HG02943 (cell line): ENCODE data around the gene EPDR1.
"Not testable (repeated sequence)": the region's sequence is repeated elsewhere in the genome, so short reads cannot be mapped to it uniquely, and the experiment has no call there.

Experiments used
- ATAC-seq: cut with Tn5 transposase; IDR thresholded peaks from one replicate; pipeline ENCODE4 v1.9.1; 2021; ENCODE audit warnings: mild to moderate bottlenecking, low read depth, moderate library complexity; ENCODE audit not compliant: unreplicated experiment

The EPDR1 gene

DNA sequence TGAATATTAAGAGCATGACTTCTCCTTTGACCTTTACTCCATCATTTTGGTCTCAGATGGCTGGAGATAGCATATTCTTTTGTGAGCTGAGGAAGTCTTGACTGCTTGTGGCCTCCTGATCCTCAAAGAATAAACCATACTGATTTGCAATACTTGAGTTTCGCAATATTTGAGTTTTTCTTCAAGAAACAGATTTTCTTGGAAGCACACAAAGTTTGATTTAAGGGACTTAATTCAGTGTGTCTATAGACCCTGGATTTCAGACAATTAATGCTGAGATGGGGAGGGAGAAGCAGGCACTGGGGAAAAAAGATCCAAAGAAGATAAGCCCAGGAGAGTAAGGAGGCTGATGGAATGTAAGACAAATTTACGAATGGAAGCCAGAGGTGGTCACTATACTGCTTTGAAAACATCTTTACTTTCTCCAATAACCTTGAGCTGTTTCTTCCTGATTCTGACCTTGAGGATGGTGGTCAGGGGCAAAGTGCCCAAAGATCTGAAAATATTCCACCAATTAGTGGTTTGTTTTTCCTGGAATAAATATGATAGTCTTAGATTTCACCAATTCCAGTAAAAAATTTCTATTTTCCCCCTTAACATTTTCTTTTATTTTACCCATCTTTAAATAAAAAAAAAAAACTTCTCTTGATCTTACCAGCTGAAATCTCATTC lies 7.5 kb downstream of the EPDR1 start:
- ATAC-seq = no peak

GRCh38 chr7:37928878-37929277 lies 8.4 kb downstream of the EPDR1 start:
- ATAC-seq = no peak

DNA sequence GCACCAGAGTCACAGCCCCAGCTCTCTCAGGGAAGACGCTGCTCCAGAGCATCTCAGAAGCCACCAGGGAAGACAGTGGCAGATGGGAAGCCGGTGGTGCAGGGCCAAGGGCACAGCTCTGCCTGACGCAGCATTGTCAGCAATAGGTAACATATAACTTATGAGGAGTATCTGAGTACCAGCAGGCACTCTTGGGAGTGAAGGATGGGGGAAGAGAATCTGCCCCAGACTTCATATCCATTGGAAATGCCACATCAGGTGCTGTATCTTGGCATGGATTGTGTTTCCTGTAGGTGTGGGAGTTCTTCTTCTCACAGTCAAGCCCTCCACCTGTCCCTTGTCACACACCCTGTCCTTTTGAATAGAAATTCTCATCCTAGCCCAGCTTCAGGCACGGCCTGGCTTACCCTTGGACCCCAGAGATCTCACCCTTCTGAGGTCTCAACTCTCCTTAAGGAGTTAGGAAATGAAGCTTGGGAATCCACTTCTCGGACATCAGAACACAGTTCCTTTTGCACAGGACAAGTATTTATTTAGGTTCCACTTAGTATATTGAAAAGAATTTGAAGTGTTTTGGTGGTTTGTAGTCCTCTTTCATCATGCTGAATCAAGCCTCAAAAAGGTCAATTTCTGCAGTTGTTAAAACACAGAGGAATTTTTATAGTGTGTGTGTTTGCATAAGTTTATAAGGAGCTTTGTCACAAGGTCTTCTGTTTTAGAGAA lies 9.9 kb downstream of the EPDR1 start:
- ATAC-seq = no peak

DNA sequence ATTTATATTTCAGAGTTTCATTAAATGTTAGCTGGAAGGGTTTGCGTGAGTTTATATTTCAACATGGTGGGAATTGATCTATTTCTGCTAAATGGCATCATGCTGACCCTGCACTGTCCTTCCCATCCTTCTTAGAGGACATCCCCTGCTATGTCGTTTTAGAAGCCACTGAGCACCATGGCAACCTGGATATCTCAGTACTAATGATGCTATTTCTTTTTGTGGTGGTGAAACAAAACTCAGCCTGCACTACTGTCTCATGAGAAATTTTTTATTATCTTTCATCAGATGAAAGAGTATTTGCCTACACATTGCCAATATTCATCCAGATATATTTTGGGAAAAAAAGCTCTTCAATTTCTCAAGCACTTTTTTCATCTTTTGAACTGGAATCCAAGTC lies 12.1 kb downstream of the EPDR1 start:
- no peak for ATAC-seq

- no peak for ATAC-seq
Measured at GRCh38 chr7:37933018-37933566, 12.7 kb downstream of the EPDR1 start.

DNA sequence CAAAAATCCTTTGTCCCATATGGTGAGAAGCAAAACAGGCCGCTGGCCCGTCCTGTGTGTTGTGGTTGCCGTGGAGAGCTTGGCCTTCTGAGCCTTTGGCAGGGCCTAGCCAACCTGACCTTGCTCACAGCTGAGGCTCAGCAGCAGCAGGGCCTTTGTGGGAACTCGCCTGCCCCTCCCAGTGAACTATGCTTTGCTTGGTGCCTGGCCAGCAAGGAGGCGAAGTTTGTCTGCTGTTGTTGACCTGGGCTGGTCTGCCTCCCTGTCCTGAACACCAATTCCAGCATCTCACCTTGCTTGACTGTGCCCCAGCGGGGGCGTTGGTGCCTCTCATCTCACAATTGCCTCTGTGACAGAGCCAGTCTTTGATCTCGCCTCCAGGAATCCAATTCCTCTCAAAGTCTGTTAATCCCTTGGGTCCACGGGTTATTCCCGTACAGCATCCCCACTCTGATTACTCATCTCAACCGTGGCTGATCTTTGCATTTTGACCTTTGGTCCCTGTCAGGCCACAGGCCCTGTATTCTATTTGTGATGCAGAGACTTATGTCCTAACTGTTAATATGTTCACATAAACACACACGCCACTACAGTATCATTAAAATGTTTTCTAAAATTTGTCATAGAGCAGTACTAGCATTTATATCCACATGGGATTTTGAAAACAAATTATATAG lies 22.6 kb downstream of the EPDR1 start:
- ATAC-seq = peak; percentile 50

DNA sequence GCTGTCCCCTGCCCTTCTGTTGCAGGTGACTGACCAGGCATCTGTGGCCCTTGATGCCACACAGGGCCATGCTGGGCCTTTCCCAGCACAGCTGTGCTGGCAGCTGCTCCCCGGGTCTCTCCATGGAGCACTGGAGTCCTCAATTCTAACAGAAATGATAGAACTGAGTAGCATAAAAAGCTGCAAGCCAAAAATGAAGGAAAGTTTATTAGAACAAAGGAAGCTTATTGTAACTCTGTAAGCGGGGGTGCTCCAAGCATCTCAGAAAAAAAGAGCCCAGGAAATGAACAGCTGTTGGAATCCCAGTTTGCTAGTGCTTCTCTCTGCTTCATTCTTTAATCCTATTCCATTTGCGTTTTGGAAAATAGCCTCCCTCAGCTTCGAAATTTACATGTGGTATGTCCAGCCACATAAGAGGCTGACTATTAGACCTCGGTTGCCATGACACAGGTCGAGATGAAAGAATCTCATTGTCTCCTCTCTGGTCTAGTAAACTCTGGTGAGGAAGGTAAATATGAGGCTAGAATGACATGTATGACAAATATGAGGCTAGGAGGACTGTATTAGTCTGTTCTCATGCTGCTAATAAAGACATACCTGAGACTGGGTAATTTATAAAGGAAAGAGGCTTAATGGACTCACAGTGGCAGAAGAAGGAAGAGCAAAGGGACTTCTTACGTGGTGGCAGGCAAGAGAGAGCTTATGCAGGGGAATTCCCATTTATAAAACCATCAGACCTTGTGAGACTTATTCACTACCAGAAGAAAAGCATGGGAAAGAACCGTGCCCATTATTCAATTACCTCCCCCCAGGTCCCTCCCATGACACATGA lies 23.7 kb downstream of the EPDR1 start:
- ATAC-seq = no peak

DNA sequence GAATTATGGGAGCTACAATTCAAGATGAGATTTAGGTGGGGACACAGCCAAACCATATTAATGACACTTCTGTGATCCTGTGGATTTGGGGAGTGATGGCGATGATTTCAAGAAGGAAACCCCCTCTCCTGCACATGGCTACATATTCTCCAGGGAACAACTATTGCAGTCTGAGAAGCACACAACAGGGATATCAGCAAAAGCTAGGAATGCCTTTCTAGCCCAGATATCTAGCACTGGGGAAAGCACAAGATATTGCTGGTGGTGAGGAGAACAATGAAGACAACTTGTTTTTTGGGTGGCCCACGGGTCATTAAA lies 24.3 kb downstream of the EPDR1 start:
- ATAC-seq = no peak

GRCh38 chr7:37945336-37945735 lies 24.9 kb downstream of the EPDR1 start:
- no peak for ATAC-seq

DNA sequence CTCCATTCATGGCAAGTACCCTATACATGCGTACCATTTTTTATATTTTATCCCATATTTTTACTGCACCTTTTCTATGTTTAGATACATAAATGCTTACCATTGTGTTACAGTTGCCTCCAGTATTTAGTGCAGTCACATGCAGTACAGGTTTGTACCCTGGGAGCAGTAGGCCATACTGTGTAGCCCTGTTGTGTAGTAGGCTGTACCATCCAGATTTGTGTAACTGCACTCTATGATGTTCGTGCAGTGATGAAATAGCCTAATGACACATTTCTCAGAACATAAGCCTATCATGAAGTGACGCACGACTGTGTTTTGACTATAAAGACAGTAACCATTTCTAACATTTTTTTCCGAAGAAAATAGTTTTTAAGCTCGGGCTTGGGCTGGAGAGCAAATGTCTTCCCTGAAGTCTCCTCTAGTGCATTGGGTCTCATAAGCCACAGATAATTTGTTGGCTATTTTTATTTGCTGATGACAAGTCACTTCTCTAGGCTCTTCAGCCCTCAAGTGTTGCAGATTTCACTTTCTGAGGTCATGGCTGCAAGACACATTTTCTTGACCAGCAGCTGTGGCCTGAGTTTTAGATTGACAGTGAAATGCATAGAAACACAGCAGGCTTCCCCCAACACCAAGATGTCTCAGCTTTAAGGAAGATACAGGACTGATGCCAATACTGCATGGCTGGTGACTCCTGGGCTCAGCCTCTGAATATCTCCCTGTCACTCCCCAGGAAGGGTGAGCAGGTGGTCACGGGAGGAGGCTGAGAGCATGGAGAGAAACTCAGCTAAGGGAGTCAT lies 26.9 kb downstream of the EPDR1 start:
- no peak for ATAC-seq

GRCh38 chr7:37947941-37948210 lies 27.4 kb downstream of the EPDR1 start:
- ATAC-seq = no peak

DNA sequence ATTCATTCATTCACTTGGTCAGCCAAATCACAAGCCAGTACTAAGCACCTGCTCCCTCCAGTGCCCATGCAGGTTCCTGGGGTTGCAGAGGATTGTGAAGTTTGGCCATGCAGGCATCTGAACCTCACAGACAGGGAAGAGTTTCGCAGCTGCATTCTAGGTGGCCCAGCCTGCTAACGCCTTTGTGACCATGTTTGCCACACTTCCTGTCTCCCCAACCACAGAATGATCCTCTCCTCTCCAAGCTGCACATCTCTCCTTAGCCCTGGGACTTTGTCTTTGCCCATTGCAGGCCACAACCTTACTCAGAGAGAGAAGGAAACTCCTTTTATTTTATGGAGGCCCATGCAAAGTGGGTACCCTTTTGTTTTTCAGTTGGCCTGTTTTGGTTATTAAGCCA lies 31.8 kb downstream of the EPDR1 start:
- no peak for ATAC-seq

GRCh38 chr7:37954217-37954616 lies 33.8 kb downstream of the EPDR1 start:
- ATAC-seq = not testable (repeated sequence)

- no peak for ATAC-seq
Measured at GRCh38 chr7:37956791-37957190, 36.4 kb downstream of the EPDR1 start.

- no peak for ATAC-seq
Measured at GRCh38 chr7:37957221-37957970, 37.0 kb downstream of the EPDR1 start.

DNA sequence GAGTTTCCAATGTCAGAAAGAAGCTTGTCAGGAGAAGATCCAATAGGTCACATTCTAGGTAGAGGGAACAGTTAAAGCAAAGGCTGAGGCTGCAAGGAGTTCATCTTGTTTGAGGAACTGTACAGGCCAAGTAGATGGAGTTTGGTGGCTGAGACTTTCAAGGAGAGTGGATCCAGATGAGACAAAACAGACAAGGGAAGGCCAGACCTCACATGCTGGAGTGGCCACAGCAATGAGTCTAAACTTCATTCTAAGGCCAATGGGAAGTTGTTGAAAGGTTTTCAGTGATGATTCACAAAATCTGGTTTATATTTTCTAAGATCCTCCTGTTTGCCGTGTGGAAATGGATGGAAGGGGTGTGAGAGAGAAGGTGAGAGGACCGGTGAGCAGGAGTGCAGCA lies 40.0 kb downstream of the EPDR1 start:
- ATAC-seq = no peak

DNA sequence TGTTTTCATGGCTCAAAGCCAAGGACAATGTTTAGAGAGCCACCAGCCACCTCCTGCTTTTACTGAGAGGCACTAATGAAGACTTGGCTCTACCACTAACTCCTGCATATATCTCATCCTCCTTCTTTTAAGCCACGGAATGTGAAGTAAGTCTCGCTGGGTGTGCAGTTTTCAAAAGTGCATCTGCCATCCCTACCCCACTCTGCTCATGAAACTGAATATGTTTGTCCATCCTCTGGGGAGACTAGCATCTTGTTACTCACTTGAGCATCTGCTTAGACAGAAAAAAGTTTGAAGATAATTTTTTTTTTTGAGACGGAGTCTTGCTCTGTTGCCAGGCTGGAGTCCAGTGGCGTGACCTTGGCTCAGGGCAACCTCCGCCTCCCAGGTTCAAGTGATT lies 40.8 kb downstream of the EPDR1 start:
- no peak for ATAC-seq

DNA sequence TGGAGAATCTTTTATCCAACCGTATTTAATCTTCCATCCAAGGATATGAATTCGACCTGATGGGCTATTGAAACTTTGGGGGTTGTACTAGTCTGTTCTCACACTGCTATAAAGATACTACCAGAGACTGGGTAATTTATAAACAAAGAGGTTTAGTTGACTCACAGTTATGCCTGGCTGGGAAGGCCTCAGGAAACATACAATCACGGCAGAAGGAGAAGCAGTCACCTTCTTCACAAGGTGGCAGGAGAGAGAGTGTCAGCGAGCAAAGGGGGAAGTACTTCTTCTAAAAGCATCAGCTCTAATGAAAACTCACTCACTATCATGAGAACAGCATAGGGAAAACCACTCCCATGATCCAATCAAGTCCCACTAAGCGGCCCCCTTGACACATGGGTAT lies 43.8 kb downstream of the EPDR1 start:
- ATAC-seq = no peak

GRCh38 chr7:37970211-37970610 lies 49.8 kb downstream of the EPDR1 start:
- no peak for ATAC-seq

DNA sequence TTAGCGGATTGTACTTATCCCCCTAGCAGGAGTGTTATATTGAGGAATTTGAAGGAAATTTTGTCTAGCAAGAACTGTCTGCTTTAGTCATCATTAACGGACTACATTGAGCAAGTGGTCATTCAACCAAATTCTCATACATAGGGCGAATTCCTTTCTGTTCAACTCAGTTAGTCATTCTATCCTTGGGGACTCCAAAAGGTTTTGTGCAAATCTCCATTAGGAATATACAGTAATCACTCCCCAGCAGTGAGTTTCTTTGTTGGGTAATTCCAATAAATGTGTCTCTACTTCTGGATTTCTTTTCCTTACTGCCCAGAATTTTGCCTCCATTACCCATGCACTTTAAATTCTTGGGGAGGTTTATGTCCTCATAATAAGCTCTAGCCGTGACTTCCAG lies 51.1 kb downstream of the EPDR1 start:
- ATAC-seq = no peak
